A549 (cell line): ENCODE data around the gene BGN.

Experiments used
- CBX2 ChIP-seq: fragments of 200-600 bp; sonication (generic); IDR thresholded peaks from 2 replicates; pipeline ENCODE4 v1.6.1; 2016; ENCODE audit warnings: low read depth, mild to moderate bottlenecking, borderline replicate concordance
- CTCF ChIP-seq: fragments of >200 bp; sonication (Bioruptor Twin); formaldehyde crosslinking; IDR thresholded peaks from 3 replicates; pipeline ENCODE4 v1.5.1; 2016
- EP300 ChIP-seq, 2 experiments: fragments of >200 bp; sonication (Bioruptor Twin); formaldehyde crosslinking; IDR thresholded peaks; 2 replicates in 1 of 2; 3 replicates in 1 of 2; pipeline ENCODE4 v1.6.1; 2016 to 2017
- MAZ ChIP-seq: fragments of 150-350 bp; IDR thresholded peaks from 2 replicates; pipeline ENCODE4 v1.6.1; 2014; ENCODE audit warnings: antibody characterized with exemption, low read depth, low read length, borderline replicate concordance
- POLR2A ChIP-seq: IDR thresholded peaks from 2 replicates; pipeline ENCODE4 v1.6.1; 2012; ENCODE audit warnings: mild to moderate bottlenecking, low read length
- RAD21 ChIP-seq, 2 experiments: fragments of >200 bp in 1 of 2; sonication (Bioruptor Twin) in 1 of 2; formaldehyde crosslinking in 1 of 2; IDR thresholded peaks in 1 of 2; conservative IDR thresholded peaks in 1 of 2; 2 replicates in 1 of 2; 3 replicates in 1 of 2; pipeline ENCODE4 v1.6.1; 2012 to 2018; ENCODE audit warnings: inconsistent platforms in 1 of 2
- REST ChIP-seq: fragments of 200-600 bp; sonication (generic); IDR thresholded peaks from 2 replicates; pipeline ENCODE4 v1.6.1; 2016; ENCODE audit warnings: antibody characterized with exemption, mild to moderate bottlenecking, moderate library complexity
- TP53 ChIP-seq: fragments of 250-450 bp; sonication (Bioruptor Pico); IDR thresholded peaks from 2 replicates; pipeline ENCODE4 v1.5.0; 2021; ENCODE audit warnings: mild to moderate bottlenecking, moderate library complexity
- USF2 ChIP-seq: fragments of 450-650 bp; IDR thresholded peaks from 2 replicates; pipeline ENCODE4 v1.6.1; 2014; ENCODE audit warnings: antibody characterized with exemption

GRCh38 chrX:153463031-153463430 is 31.7 kb upstream of the BGN start:
- TF ChIP-seq POLR2A (no peak), CTCF (no peak), EP300 (IDR thresholded peaks at IDR 0.05) (no peak), REST (no peak), RAD21 (conservative IDR thresholded peaks at IDR 0.05 in 1 of 2, IDR thresholded peaks at IDR 0.05 in 1 of 2) (no peak), CBX2 (no peak), USF2 (no peak), MAZ (no peak), TP53 (CRISPR knock-in tag) (no peak)
